ENCODE data around the gene IL17RA.
"Not testable (repeated sequence)": the region's sequence is repeated elsewhere in the genome, so short reads cannot be mapped to it uniquely, and the experiment has no call there.

Gene IL17RA

GRCh38 chr22:17120711-17121232 lies 36.0 kb downstream of the IL17RA start:
- DNase-seq (ENCODE audit: low read depth), result no peak

- no peak for DNase-seq (ENCODE audit: low read depth)
These were observed 36.7 kb downstream of the IL17RA start, which contains the start of gene TMEM121B for GRCh38 chr22:17121233-17122195. Gene TMEM121B (minus strand): TSS chr22:17121360. CDS start chr22:17121127, 233 bp downstream.

GRCh38 chr22:17130199-17130598 lies 45.4 kb downstream of the IL17RA start:
- DNase-seq (ENCODE audit: low read depth), result no peak

GRCh38 chr22:17131686-17132085 lies 46.9 kb downstream of the IL17RA start:
- DNase-seq (ENCODE audit: low read depth), result no peak

GRCh38 chr22:17132112-17132511 lies 47.3 kb downstream of the IL17RA start:
- no peak for DNase-seq (ENCODE audit: low read depth)

- no peak for DNase-seq (ENCODE audit: low read depth)
These were observed 48.3 kb downstream of the IL17RA start for GRCh38 chr22:17133137-17133536.

GRCh38 chr22:17135153-17135760 lies 50.5 kb downstream of the IL17RA start:
- DNase-seq (ENCODE audit: low read depth), result no peak

GRCh38 chr22:17137170-17137569 lies 52.4 kb downstream of the IL17RA start:
- no peak for DNase-seq (ENCODE audit: low read depth)

- DNase-seq (ENCODE audit: low read depth), result no peak
These were observed 53.1 kb downstream of the IL17RA start for GRCh38 chr22:17137861-17138425.

- DNase-seq (ENCODE audit: low read depth), result no peak
These were observed 53.7 kb downstream of the IL17RA start for GRCh38 chr22:17138513-17138912.

GRCh38 chr22:17140022-17140421 lies 55.2 kb downstream of the IL17RA start:
- DNase-seq (ENCODE audit: low read depth), result no peak

GRCh38 chr22:17140826-17141766 lies 56.3 kb downstream of the IL17RA start:
- DNase-seq (ENCODE audit: low read depth), result no peak

GRCh38 chr22:17143101-17143500 lies 58.3 kb downstream of the IL17RA start:
- no peak for DNase-seq (ENCODE audit: low read depth)

GRCh38 chr22:17143826-17144225 lies 59.0 kb downstream of the IL17RA start:
- no peak for DNase-seq (ENCODE audit: low read depth)

GRCh38 chr22:17145021-17145680 lies 60.4 kb downstream of the IL17RA start:
- no peak for DNase-seq (ENCODE audit: low read depth)

GRCh38 chr22:17147458-17147857 lies 62.7 kb downstream of the IL17RA start:
- DNase-seq (ENCODE audit: low read depth), result not testable (repeated sequence)

GRCh38 chr22:17149076-17149815 lies 64.4 kb downstream of the IL17RA start:
- DNase-seq (ENCODE audit: low read depth), result no peak

GRCh38 chr22:17152340-17152739 lies 67.5 kb downstream of the IL17RA start:
- DNase-seq (ENCODE audit: low read depth), result no peak

GRCh38 chr22:17152971-17153370 lies 68.2 kb downstream of the IL17RA start:
- no peak for DNase-seq (ENCODE audit: low read depth)

- DNase-seq (ENCODE audit: low read depth), result no peak
These were observed 71.1 kb downstream of the IL17RA start for GRCh38 chr22:17155941-17156340.

Data from HS-27A (cell line).